HG03095 (cell line): ENCODE results near the gene RBCK1.

Source experiments
- ATAC-seq: cut with Tn5 transposase; IDR thresholded peaks from one replicate; pipeline ENCODE4 v1.9.1; 2021; ENCODE audit warnings: moderate library complexity; ENCODE audit not compliant: unreplicated experiment

RBCK1 gene

DNA sequence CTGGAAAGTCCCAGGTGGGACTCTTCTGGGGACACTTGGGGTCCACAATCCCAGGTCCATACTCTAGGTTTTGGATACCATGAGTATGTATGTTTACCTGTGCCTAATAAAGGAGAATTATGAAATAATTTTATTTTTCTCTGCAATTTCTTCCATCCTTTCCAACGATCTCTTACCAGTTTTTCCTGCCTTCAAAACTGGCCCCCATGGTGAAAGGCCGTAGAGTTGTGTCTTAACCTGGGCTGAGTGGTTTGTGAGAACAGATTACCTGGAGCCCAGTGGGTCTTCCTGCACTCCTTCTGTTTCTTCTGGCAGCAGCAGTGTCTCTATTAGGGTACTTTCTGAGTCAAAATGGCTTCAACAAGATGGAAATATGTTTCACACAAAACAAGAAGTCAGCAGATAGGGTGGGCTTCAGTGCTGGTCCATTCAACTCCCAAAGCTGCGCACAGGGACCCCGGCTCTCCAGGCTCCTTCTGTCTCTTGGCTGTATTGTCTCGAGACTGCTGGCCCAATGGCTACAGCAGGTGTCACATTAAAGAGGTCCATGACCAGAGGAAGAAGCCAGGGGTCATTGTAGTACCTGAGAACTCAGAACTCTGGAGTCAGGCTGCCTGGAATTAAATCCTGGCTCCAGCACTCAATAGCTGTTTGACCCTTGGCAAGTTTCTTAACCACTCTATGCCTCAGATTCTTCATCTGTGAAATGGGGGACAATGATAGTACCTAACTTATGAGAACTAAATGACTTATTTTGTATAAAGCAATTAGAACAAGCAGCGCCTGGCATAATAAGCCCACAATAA, 10.5 kb upstream of the RBCK1 start:
- ATAC-seq = no peak

DNA sequence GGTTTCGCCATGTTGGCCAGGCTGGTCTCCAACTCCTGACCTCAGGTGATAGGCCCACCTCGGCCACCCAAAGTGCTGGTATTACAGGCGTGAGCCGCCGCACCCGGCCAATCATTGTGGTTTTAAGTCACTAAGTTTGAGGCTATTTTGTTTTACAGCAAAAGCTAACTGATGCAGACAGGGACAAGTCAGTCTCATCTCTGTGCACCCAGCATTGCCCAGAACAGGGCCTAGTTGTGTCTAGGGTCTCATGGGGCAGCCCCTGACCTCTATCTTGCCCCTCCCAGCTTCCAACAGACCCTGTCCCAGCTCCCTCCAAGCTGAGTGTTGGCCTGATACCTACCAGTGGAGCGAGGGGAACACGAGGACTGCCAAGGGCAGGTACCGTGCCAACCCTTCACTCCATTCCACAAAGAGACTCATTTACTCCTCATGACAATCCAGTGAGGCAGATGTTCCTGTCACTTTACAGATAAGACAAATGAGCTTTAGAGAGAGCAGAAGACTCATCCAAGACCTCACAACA, 8.9 kb upstream of the RBCK1 start:
- ATAC-seq = no peak

DNA sequence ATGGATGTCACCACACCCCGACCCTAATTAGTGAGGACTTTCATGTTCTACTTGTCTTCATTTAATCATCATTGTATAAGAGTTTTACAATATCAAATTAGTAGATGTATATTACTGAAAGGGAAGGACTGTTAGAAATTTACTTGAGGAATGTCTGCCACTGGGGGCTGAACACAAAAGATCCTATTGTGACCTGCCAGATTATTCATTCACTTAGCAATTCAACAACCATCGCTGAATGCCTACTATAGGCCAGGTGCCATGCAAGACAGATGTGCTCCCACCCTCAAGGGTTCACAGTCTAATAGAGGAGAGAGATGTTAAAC, 8.0 kb upstream of the RBCK1 start:
- ATAC-seq = no peak

DNA sequence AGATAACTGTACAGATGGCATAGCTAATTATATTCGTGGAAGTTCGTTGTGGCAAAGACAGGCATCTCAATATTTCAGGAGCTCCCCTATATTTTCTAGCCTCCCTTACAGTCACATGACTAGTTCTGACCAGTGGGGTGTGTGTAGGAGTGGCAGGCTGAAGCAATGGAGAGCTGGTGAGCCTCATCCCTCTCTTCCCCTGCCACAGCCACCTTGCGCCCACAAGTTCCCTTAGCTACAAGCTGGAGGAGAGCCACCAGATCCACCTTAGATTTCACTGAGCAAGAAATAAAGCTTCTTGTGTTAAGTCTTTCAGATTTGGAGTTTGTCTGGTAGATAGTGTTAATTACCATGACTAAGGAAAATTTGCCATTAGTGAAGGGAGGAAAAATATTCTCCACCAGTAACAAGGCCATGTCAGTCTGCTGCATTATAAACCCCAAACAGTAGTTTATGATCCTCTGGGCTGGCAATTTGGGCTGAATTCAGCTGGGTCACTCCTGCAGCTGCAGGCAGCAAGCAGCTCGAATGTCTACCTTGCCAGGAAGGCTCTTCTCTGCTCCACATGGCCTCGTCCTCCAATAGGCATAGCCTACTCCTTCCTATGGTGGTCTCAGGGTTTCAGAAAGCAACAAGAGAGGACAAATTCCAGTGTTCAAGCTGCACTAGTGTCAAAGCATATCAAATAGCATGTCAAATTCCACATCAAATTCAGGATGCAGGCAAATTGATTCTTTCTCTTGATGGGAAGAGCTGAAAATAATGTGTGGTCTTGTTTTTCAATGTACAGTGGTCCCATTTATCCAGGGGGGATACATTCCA, 7.4 kb upstream of the RBCK1 start:
- no peak for ATAC-seq

DNA sequence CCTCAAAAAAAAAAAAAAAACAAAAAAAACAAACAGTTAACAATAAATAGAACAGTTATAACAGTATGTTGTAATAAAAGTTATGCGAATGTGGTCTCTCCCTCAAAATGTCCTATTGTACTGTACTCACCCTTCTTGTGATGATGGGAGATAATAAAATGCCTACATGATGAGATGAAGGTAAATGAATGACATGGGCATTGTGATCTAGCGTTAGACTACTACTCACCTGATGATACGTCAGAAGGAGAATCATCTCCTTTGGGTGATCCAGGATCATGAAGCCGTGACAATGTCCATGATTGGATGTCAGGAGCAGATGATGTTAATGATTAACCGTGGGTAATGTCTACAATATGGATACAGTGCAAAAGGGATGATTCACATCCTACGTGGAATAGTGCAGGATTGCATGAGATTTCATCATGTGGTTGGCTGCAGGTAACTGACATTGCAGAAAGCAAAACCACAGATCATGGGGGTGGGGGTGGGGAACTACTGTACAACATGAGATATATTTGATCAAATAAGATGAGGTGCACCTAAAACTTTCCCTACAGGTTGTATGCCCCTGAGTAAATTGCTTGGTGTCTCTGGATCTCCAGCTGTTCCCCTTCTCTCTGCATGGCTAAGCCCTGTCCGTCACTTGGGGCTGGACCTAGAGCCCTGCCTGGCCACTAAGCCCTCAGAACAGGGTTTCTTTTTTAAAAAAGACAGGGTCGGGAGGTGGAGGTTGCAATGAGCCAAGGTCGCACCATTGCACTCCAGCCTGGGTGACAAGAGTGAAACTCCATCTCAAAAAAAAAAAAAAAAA, 6.2 kb upstream of the RBCK1 start:
- no peak for ATAC-seq

DNA sequence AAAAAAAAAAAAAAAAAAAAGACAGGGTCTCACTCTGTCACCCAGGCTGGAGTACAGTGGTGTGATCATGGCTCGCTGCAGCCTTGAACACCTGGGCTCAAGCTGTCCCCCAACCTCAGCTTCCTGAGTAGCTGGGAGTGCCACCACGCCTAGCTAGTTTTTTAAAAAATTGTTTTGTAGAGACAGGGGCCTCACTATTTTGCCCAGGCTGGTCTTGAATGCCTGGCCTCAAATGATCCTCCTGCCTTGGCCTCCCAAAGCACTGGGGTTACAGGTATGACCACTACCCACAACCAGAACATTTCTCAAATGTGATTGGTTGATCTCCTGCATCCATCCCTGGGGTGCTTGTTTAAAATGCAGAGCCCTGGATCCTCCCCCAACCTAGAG, 5.6 kb upstream of the RBCK1 start:
- no peak for ATAC-seq

DNA sequence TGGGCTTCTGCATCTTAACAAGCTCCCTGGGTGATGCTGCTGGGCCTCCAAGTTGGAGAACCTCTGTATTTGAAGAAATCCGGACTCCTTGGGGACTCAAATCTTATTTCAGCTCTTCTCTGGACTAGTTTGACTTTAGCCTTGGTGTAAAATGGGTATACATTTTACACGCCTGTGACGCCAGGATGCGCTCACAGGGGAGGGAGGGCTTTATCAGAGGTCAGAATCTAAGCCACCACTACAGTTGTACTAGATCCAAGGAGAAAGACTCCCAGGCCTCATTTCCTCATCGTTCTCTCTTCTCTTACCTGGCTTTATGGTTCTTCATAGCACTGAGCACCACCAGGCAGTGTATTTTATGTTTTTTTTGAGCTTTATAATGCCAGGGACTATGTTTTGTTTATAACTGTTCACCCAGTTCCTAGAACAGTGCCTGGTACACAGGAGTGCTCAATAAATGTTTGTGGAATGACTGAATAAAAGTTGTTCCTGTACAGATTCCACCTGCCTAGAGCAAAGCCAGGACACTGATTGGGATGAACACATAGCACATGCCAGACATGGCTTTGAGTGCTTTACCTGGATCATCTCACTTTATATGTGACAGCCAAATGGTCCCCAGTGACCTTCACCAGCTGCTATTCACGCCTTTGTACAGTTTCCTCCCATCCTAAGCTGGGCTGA, 5.1 kb upstream of the RBCK1 start:
- ATAC-seq = no peak

DNA sequence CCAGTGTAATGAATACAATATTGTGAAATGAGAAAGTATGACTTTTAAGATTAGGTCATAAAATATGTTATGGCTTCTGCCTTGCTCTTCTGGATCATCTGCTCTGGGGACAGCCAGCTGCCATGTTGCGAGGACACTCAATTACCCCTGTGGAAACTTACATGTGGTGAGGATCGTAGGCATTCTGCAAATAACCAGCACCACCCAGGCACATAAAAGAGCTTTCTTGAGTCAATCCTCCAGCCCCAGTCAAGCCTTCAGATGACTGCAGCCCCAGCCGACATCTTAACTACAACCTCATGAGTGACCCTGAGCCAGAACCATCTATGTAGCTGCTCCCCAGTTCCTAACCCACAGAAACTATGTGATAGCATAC, 4.5 kb upstream of the RBCK1 start:
- no peak for ATAC-seq

DNA sequence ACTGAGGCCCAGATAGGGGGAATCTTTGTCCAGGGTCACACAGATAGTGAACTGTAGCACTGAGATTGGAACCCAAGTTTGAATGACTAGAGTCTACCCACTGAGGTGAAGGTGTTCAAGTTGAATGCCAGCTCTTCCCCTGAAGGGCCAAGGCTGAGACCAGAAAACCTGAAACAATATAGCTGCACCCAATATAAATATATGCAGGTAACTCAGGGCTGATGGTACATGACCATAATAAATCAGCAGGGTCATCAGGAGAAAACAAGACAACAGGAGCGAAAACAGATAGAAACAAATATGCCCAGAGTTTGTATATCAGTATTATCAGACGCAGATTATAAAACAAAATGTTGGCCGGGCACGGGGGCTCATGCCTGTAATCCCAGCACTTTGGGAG, 4.0 kb upstream of the RBCK1 start:
- ATAC-seq = no peak

DNA sequence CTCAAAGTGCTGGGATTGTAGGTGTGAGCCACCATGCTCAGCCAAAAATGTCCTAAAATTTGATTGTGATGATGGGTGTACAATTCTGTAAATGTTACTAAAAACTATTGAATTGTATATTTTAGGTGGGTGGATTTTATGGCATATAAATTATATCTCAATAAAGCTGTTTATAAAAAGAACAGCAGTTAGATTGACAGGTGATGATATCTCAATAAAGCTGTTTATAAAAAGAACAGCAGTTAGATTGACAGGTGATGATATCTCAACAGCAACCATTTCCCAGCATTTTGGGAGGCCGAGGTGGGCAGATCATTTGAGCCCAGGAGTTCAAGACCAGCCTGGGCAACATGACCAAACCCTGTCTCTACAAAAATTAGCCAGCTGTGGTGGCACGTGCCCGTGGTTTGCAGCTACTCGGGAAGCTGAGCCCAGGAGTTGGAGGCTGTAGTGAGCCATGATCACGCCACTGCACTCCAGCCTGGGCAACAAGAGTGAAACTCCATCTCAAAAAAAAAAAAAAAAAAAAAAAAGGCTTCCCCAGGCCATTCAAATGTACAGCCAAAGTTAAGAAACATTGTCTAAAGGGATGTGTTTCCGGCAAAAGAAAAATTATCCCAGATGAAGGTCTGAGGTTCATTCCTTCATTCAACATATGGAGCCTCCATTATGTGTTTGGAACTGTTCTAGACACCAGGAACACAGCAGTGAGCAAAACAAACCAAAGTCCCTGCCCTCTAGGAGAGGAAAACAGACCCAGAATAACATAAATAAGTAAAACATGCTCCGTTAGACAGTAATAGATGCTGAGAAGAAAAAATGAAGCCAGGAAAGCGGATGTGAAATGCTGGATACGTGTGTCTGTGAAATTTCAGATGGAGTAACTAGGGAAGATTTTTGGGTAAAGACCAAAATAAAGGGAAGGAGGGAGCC, 1.6 kb upstream of the RBCK1 start:
- ATAC-seq = no peak

DNA sequence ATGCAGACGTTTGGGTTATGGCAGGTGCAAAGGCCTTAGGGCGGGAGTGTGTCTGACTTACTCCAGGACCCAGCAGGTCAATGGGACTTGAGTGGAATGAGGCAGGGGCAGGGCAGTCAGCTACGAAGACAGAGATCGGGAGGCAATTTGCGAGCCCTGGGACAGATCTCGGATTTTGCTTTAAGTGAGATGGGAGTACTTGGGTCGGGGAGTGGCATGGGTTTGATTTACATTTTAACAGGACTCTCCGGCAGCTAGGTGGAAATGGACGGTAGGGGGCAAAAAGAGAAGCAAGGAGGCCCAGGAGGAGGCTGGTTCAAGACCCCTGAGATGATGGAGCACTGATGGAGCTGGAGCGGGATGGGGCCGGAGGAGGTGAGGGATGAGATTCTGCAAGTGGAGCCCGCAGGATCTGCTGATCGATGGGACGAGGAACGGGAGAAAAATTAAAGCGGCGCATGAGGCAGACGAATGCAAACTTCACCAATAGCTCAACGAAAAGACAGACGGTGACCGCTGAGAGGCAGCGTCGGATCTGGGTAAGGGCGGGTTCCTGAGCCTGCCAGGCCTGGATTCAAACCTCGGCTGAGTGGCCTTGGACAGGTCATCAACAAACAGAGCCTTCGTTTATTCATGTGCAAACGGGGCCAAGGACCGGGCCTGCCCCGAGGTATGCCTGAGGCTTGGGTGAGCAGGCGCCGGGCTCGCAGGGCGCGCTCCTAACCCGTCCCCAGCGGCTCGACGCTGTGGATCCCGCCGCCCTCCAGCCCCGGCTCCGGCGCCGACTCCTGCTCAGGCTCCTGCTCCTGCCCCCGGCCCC, 756 bp upstream of the RBCK1 start:
- peak; percentile 51 for ATAC-seq

DNA sequence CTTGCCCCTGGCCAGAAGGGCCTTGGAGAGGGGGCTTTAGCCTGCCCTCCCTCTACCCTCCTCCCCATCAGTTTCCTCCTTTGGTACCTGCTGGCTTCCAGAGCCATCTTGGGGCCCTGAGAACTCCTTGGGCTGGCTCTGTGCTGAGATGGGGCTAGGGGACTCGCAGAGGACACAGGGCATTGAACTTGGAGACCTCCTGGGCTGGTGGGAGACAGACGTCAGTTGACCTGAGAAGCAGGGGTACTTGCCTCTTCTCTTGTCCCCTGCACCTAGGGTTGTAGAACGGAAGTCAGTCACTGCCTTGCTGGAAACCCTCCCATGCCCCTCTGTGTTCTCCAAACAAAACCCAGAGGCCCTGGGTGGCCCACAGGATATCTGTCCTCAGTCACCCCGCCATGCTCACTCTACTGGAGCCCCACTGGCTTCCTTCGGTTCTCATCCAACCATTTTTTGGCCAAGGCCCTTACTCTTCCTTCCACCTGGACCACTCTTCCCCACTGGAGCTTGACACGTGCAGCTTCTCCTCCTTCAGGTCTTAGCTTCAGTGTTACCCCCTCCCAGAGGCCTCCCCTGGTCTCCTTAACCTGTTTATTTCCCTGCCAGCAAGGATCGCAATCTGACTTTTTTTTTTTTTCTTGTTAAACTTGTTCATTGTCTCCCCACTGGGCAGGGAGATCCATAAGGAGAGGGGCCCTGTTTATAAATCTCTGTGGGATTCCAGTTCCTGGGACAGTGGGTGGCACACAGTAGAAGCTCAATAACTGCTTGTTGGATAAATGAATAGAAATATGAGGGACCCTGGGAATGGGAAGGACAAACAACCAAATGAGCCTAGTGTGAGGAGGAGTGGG, 971 bp downstream of the RBCK1 start:
- peak; percentile 5 for ATAC-seq

DNA sequence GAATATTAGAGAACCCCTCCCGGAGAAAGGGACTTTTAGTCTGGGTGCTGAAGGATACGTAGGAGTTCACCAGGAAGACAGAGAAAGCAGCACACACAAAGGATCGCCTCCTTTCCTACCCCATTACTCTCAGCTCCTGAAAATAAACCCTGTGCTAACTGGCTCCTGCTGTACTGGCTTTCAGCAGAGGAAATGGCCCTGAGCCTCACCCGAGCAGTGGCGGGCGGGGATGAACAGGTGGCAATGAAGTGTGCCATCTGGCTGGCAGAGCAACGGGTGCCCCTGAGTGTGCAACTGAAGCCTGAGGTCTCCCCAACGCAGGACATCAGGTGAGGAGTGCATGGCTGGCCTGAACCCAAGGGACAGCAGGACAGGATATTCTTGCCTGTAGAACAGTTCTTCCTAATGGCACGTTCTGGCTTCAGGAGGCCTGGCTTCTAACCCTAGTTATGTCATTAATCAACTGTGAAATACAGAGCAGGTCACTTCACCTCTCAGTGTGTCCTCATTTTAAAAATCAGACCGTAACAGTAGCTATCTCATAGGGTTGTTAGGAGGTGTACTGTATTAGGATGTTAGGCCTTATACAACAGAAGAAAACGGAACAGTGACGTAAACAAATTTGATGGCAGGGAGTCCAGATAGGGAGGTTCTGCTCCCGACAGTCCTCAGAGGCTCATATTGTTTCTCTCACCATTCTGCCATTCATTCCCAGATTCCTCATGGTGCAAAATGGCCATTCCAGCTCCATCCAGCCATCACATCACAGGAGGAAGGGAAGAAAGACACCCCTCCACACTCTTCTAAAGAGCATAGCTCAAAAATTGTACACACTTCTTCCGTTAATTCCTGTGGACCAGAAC, 1.8 kb downstream of the RBCK1 start:
- no peak for ATAC-seq

DNA sequence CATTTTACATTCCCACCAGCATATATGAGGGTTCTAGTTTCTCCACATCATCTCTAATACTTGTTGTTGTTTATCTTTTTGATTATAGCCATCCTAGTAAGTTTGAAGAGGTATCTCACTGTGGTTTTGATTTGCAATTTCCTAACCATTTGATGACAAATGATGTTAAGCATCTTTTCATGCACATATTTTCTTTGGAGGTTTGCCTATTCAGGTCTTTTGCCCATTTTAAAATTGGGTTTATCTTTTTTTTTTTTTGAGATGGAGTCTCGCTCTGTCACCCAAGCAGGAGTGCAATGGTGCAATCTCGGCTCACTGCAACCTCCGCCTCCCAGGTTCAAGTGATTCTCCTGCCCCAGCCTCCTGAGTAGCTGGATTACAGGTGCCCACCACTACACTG, 4.0 kb downstream of the RBCK1 start:
- no peak for ATAC-seq

DNA sequence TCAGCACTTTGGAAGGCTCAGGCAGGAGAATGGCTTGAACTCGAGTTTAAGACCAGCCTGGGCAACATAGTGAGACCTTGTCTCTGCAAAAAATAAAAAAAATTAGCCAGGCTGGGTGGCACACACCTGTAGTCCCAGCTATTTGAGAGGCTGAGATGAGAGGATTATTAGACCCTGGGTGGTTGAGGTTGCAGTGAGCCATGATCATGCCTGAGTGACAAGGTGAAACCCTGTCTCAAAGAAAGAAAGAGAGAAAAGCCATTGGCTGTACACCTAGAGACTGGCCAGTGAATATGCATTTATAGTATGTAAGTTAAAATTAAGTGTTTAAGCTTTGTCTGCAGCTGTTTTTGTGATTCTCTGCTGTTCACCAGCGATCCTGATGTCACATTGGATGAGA, 6.1 kb downstream of the RBCK1 start:
- no peak for ATAC-seq

DNA sequence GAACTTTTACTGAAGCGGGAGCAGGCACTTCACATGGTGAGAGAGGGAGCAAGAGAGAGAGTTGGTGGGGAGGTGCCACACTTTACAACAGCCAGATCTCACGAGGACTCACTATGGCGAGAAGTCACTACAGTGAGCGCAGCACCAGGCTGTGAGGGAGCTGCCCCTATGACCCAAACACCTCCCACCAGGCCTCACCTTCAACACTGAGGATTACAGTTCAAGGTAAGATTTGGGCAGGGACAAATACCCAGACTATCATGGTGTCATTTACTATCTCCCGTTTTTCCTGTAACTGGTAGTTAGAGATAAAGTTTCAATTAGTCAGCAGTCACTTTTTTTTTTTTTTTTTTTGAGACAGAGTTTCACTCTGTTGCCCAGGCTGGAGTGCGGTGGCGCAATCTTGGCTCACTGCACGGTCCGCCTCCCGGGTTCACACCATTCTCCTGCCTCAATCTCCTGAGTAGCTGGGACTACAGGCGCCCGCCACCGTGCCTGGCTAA, 7.8 kb downstream of the RBCK1 start:
- no peak for ATAC-seq
